Measurements from ENCODE around the gene NXPH2. TPM values are rescaled to one million over a fixed set of nuclear protein-coding genes. Genes with fewer than 3 reads are reported as not detected.

The NXPH2 gene
- total RNA-seq, 4 donors from 2014 or later: not detected

DNA sequence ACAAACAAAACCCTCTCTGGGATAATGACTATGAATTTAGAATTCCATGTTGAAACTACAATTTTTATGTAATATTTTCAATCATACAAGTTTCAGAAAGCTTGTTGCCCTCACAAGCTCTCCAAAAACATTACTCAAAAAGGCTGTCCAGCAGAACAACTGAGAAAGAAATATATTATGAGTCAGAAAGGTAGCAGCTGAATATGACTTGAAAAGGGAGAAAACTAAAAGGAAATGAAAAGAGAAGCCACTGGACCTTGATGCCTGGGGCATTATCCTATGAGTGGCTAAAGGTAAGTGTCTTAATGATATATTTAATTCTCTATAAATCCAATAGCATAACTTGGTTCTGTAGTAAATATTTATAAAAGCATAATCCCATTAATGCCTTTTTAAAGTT lies 61.8 kb downstream of the NXPH2 start:
- H3K4me3 ChIP-seq: no peak overlapping the region
- H3K4me1 ChIP-seq: no peaks in the 10 kb centered on the region
- no peaks in the 10 kb centered on the region for H3K27me3 ChIP-seq
- TF ChIP-seq, protein P1, sequence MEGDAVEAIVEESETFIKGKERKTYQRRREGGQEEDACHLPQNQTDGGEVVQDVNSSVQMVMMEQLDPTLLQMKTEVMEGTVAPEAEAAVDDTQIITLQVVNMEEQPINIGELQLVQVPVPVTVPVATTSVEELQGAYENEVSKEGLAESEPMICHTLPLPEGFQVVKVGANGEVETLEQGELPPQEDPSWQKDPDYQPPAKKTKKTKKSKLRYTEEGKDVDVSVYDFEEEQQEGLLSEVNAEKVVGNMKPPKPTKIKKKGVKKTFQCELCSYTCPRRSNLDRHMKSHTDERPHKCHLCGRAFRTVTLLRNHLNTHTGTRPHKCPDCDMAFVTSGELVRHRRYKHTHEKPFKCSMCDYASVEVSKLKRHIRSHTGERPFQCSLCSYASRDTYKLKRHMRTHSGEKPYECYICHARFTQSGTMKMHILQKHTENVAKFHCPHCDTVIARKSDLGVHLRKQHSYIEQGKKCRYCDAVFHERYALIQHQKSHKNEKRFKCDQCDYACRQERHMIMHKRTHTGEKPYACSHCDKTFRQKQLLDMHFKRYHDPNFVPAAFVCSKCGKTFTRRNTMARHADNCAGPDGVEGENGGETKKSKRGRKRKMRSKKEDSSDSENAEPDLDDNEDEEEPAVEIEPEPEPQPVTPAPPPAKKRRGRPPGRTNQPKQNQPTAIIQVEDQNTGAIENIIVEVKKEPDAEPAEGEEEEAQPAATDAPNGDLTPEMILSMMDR (IDR thresholded peaks at IDR 0.05): no peak
- TF ChIP-seq POLR2AphosphoS5 (IDR thresholded peaks at IDR 0.05): no peak
- TF ChIP-seq EP300 (IDR thresholded peaks at IDR 0.05): no peak
- TF ChIP-seq POLR2A (IDR thresholded peaks at IDR 0.05): no peak
- H3K36me3 ChIP-seq: no peaks in the 10 kb centered on the region
- H3K9me3 ChIP-seq: no peaks in the 10 kb centered on the region
- H3K27ac ChIP-seq: no peak overlapping the region
- ATAC-seq: no peak

DNA sequence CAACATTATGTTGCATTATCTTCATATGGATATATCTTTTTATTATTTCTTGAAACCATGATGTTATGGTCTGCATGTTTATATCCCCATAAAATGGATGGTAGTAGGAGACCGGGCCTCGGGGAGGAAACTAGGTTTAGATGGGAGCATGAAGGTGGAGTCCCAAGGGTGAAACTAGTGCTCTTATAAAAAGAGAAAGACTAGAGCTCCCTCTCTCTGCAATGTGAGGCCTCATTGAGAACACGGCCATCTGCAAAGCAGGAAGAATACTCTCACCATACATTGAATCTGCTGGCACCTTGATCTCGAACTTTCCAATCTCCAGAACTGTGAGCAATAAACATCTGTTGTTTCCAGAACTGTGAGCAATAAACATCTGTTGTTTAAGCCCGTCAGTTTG lies 64.0 kb downstream of the NXPH2 start:
- TF ChIP-seq EP300 (IDR thresholded peaks at IDR 0.05) (no peak), POLR2A (IDR thresholded peaks at IDR 0.05) (no peak), POLR2AphosphoS5 (IDR thresholded peaks at IDR 0.05) (no peak)
- TF ChIP-seq, protein P1 (IDR thresholded peaks at IDR 0.05): no peak
- H3K4me3 ChIP-seq: no peak overlapping the region
- no peaks in the 10 kb centered on the region for H3K36me3 ChIP-seq
- no peaks in the 10 kb centered on the region for H3K27me3 ChIP-seq
- H3K27ac ChIP-seq: no peak overlapping the region
- WGBS, 2 donors (ENCODE audit: low coverage in 1 of 2): 83 to 90% methylated on average over 2 to 5 of the region's 5 CpGs
- ATAC-seq: no peak
- no peaks in the 10 kb centered on the region for H3K9me3 ChIP-seq
- no peaks in the 10 kb centered on the region for H3K4me1 ChIP-seq

DNA sequence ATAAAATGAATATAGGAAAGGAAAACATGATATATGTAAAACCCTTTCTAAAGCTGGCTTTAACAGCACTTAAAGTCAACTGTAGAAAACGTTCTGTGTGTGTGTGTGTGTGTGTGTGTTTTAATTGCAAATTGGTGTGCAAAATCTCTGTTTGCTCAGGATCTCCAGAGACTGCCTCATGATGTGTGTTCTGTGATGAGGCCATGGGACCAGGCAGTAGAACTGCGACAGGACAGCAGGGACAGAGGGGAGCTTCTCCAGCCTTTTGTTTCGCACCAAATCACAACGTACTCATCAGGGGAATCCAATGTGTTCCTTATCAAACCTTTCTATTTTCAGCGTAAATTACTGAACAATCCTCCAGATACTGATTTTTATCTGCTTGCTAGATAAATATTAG lies 66.7 kb downstream of the NXPH2 start:
- H3K4me1 ChIP-seq: peaks cover 0 to 10% (median 6%) of the 10 kb centered on the region in 3 donors
- 20 to 70% methylated on average over 2 to 5 of the region's 5 CpGs for WGBS, 2 donors (ENCODE audit: low coverage in 1 of 2)
- no peak for ATAC-seq

DNA sequence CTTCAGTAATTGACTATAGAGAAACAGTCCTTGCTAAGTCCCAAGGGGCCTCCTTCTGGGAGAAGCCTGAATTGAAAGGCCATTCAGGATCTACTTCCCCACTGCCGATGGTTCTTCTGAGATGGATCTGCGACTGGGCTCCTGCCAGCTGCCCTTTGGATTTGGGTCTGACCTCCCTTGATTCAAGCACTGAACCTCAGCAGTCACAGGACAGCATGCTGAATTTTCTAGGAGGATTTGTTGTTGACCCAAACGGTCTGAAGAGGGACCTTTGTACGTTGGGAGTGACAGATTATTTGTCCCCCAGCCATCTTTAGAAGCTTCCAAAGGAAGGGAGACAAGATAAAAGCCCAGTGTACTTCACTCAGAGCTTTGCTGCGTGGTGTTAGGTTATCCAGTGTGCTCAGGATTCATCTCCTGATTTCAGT lies 67.1 kb downstream of the NXPH2 start:
- H3K36me3 ChIP-seq: no peaks in the 10 kb centered on the region
- WGBS, 2 donors (ENCODE audit: low coverage in 1 of 2): 67 to 94% methylated on average over 1 to 3 of the region's 5 CpGs
- no peak overlapping the region for H3K4me3 ChIP-seq
- peaks cover 0 to 14% (median 7%) of the 10 kb centered on the region in 3 donors for H3K4me1 ChIP-seq
- H3K27me3 ChIP-seq: no peaks in the 10 kb centered on the region
- H3K9me3 ChIP-seq: no peaks in the 10 kb centered on the region
- TF ChIP-seq EP300 (IDR thresholded peaks at IDR 0.05) (no peak), POLR2A (IDR thresholded peaks at IDR 0.05) (no peak), POLR2AphosphoS5 (IDR thresholded peaks at IDR 0.05) (no peak)
- TF ChIP-seq, protein P1 (IDR thresholded peaks at IDR 0.05): no peak
- no peak overlapping the region for H3K27ac ChIP-seq
- no peak for ATAC-seq

More for the DNA sequence above, 66.7 kb downstream of the NXPH2 start:
- TF ChIP-seq POLR2AphosphoS5 (IDR thresholded peaks at IDR 0.05) (no peak), EP300 (IDR thresholded peaks at IDR 0.05) (no peak), POLR2A (IDR thresholded peaks at IDR 0.05) (no peak)
- TF ChIP-seq, protein P1 (IDR thresholded peaks at IDR 0.05): no peak
- H3K4me3 ChIP-seq: no peak overlapping the region
- H3K9me3 ChIP-seq: no peaks in the 10 kb centered on the region
- no peak overlapping the region for H3K27ac ChIP-seq
- no peaks in the 10 kb centered on the region for H3K36me3 ChIP-seq
- H3K27me3 ChIP-seq: no peaks in the 10 kb centered on the region

DNA sequence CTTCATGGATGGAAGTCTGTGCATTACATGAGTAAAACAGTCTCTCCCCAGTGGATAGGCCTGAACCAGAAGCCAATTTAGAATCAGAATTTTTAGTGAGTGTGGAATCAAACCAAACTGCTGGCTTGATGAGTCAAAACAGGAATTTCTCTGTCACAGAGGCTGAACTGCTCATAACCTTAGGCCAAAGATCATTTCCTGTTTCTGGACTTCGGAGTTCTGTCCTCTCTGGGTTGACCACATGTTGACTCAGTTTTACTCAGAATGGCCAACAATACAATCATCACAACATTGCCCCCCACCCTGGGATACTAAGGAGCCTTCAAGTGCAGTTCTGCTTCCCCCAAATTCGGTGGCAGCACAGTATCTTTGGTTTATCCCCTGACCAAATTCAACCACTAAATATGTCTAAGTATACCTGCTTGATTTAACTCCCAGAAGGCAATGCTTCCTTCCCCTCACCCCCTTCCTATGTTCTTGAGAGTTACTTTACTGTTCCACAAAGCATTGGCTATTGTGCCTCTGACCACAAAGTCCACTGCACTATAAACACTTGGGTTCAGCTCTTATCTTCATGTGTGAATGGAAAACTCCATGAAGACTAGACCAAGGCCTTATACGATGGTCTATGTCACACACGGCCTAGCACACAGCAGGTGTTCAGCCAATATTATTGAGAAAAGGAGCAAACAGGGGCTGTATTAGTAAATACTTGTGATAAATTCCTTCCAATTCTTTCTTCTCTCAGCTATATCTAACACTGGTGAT lies 67.8 kb downstream of the NXPH2 start:
- H3K27me3 ChIP-seq: no peaks in the 10 kb centered on the region
- no peak overlapping the region for H3K27ac ChIP-seq
- H3K4me3 ChIP-seq: no peak overlapping the region
- TF ChIP-seq POLR2A (IDR thresholded peaks at IDR 0.05): no peak
- TF ChIP-seq, protein P1 (IDR thresholded peaks at IDR 0.05): no peak
- TF ChIP-seq EP300 (IDR thresholded peaks at IDR 0.05): no peak
- TF ChIP-seq POLR2AphosphoS5 (IDR thresholded peaks at IDR 0.05): no peak
- no peak for ATAC-seq
- WGBS, 2 donors (ENCODE audit: low coverage in 1 of 2): 74 to 79% methylated on average over 4 of the region's 4 CpGs
- H3K36me3 ChIP-seq: no peaks in the 10 kb centered on the region
- H3K4me1 ChIP-seq: peaks cover 0 to 21% (median 7%) of the 10 kb centered on the region in 3 donors
- H3K9me3 ChIP-seq: no peaks in the 10 kb centered on the region
